Thoracic aorta (tissue), 2 donors: ENCODE measurements around the gene CYLD. TPM values are rescaled to one million over a fixed set of nuclear protein-coding genes. Genes with fewer than 3 reads are reported as not detected.
A peak's percentile ranks its signal among the peaks of the same experiment; 100 is the strongest.

Source experiments
- ATAC-seq: fragments of 150-250 bp; one replicate; pipeline ENCODE4 v1.8.0; 2017; ENCODE audit warnings: low read depth; ENCODE audit not compliant: insufficient number of reproducible peaks, low FRiP score
- DNase-seq: peaks from one replicate; pipeline ENCODE4 v3.0.0-alpha.2; 2020; ENCODE audit warnings: low spot score
- H3K27ac ChIP-seq, 2 donors: fragments of 200-600 bp; sonication (generic); 1 replicate in 1 of 2; 2 replicates in 1 of 2; pipeline ENCODE4 v1.5.1; 2016; ENCODE audit warnings: mild to moderate bottlenecking in 2 of 2, moderate library complexity in 2 of 2
- H3K27me3 ChIP-seq: fragments of 200-600 bp; sonication (generic); replicated peaks from 2 replicates; pipeline ENCODE4 v1.6.0; 2016; ENCODE audit warnings: mild to moderate bottlenecking; ENCODE audit not compliant: insufficient read depth
- H3K36me3 ChIP-seq: fragments of 200-600 bp; sonication (generic); one replicate; pipeline ENCODE4 v1.5.1; 2016
- H3K4me1 ChIP-seq, 2 donors: fragments of 200-600 bp; sonication (generic); 1 replicate in 1 of 2; 2 replicates in 1 of 2; pipeline versions ENCODE4 v1.5.1 to v1.6.0; 2016; ENCODE audit warnings: low read depth in 2 of 2, mild to moderate bottlenecking in 1 of 2; ENCODE audit not compliant: control insufficient read depth in 1 of 2
- H3K4me3 ChIP-seq: fragments of 200-600 bp; sonication (generic); 2 replicates; pipeline ENCODE4 v1.5.1; 2016; ENCODE audit warnings: mild to moderate bottlenecking
- H3K9me3 ChIP-seq: fragments of 200-600 bp; sonication (generic); 2 replicates; pipeline ENCODE4 v1.5.1; 2016
- total RNA-seq, 2 donors: library from RNA; depleted of rRNA; stranded (reverse); fragments of >200 nt; gene quantifications; one replicate each; pipeline versions ENCODE4 v1.1.0 to v1.2.3, GENCODE V29; 2016
- TF ChIP-seq, protein P1 (sequence below): fragments of 200-600 bp; sonication (generic); IDR thresholded peaks from one replicate; pipeline ENCODE4 v1.5.1; 2019; ENCODE audit warnings: antibody characterized with exemption

CYLD gene
- 10 to 100 TPM; 53.9 to 91.9 TPM for total RNA-seq

DNA sequence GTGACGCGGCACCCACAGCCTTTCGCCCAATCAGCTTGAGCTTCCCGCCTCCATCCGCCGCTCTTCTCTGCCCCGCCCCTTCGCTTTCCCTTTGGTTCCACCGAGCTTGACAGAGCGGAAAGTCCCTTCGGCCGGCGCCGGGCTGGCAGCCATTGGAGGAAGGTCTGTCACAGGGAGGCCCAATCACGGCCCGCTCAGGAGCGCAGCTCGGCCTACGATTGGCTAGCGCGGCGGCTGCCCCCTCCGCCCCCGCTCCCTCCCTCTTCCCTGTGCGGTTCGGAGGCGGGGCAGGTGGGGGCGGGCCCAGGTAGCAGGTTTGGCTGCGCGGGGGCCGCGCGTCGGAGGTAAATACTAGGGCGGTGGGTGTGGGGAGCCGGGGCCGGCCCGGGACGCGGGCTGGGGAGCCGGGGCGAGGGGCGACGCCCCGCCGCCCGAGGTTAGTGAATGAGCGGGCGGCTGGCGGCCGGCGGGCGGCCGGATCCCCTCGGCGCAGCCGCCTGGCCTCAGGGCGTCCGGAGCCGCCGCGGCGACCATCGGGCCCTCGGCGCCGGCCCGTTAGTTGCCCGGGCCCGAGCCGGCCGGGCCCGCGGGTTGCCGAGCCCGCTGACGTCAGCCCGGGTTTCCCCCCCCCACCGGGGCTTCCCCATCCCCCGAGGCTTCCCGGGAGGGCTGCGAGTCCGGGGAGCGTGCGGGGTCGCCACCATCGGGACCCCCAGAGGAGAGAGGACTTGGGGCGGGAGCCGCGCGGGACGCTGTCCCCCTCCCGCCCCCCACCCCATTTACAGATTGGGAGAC, at the start of gene CYLD:
Gene CYLD, plus strand, starts transcription at position 306 of the 795 bp plus-strand sequence. CDS start 7,613 bp downstream, outside the sequence.
- peak within 1 kb of the TSS; percentile 90 to 91 for H3K27ac ChIP-seq
- peak within 1 kb of the TSS; percentile 96 for H3K4me3 ChIP-seq
- no peaks in the 10 kb centered on the region for H3K27me3 ChIP-seq
- peak; percentile 97 for ATAC-seq
- H3K4me1 ChIP-seq = peaks cover 16 to 37% of the 10 kb centered on the region in 2 donors
- H3K9me3 ChIP-seq = no peaks in the 10 kb centered on the region
- peak; percentile 99 for DNase-seq
- TF ChIP-seq, protein P1, sequence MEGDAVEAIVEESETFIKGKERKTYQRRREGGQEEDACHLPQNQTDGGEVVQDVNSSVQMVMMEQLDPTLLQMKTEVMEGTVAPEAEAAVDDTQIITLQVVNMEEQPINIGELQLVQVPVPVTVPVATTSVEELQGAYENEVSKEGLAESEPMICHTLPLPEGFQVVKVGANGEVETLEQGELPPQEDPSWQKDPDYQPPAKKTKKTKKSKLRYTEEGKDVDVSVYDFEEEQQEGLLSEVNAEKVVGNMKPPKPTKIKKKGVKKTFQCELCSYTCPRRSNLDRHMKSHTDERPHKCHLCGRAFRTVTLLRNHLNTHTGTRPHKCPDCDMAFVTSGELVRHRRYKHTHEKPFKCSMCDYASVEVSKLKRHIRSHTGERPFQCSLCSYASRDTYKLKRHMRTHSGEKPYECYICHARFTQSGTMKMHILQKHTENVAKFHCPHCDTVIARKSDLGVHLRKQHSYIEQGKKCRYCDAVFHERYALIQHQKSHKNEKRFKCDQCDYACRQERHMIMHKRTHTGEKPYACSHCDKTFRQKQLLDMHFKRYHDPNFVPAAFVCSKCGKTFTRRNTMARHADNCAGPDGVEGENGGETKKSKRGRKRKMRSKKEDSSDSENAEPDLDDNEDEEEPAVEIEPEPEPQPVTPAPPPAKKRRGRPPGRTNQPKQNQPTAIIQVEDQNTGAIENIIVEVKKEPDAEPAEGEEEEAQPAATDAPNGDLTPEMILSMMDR = no peak
- peaks cover under 1% of the 10 kb centered on the region for H3K36me3 ChIP-seq

GRCh38 chr16:50692644-50692998, 49.3 kb upstream of the CYLD start:
- TF ChIP-seq, protein P1 = no peak
- H3K27ac ChIP-seq = no peak overlapping the region
- H3K27me3 ChIP-seq = no peaks in the 10 kb centered on the region
- no peaks in the 10 kb centered on the region for H3K9me3 ChIP-seq
- DNase-seq = no peak
- peaks cover 14 to 48% of the 10 kb centered on the region in 2 donors for H3K4me1 ChIP-seq
- no peak for ATAC-seq
- H3K4me3 ChIP-seq = no peak overlapping the region
- H3K36me3 ChIP-seq = no peaks in the 10 kb centered on the region

- Histone ChIP-seq H3K27me3 (no peaks in the 10 kb centered on the region), H3K9me3 (no peaks in the 10 kb centered on the region), H3K4me1 (peaks cover 15 to 53% of the 10 kb centered on the region in 2 donors), H3K27ac (no peak within 1 kb of the TSS), H3K4me3 (peak within 1 kb of the TSS; percentile 76), H3K36me3 (no peaks in the 10 kb centered on the region)
- TF ChIP-seq, protein P1 = no peak
- DNase-seq = no peak
- peak; percentile 11 for ATAC-seq
Measured at GRCh38 chr16:50692999-50693781, 48.7 kb upstream of the CYLD start, which contains the start of gene NOD2. NOD2 (plus strand) TSS chr16:50693606; CDS start chr16:50699496, 5,890 bp downstream.

DNA sequence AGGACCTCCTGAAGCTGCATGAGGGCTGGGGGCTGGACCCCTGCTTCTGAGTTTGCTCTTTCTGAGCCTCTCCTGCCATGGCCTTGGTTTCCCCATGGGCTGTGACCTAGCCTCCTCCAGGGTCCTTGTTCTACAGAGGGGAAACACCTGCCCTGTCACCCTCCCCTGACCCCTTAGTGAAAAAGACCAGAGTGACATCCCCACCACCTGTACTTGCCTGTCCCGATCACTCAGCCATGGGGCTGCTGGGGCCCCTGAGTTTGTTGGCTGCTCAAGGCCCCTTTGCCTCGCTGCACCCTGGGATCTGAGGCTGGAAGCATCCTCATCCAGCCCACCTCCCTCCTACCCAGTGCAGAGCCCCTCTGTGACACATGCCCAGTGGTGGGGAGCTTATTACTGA, 47.7 kb upstream of the CYLD start:
- H3K27ac ChIP-seq = no peak overlapping the region
- H3K9me3 ChIP-seq = no peaks in the 10 kb centered on the region
- ATAC-seq (no peak), DNase-seq (no peak)
- peak overlapping the region; percentile 76 for H3K4me3 ChIP-seq
- H3K4me1 ChIP-seq = peaks cover 15 to 58% of the 10 kb centered on the region in 2 donors
- H3K27me3 ChIP-seq = no peaks in the 10 kb centered on the region
- no peaks in the 10 kb centered on the region for H3K36me3 ChIP-seq
- TF ChIP-seq, protein P1 = no peak
